GM13977 (cell line): ENCODE measurements around the gene STMN3.
A peak's percentile ranks its signal among the peaks of the same experiment; 100 is the strongest.

Source experiments
- DNase-seq: peaks from one replicate; pipeline ENCODE4 v3.0.0; 2012; ENCODE audit warnings: low spot score
- CTCF ChIP-seq: IDR thresholded peaks from 2 replicates; pipeline ENCODE4 v1.5.1; 2012; ENCODE audit warnings: mild to moderate bottlenecking, control low read depth; ENCODE audit not compliant: insufficient read depth; ENCODE audit errors: extremely low read depth, missing control alignments
- in situ Hi-C: fragments of 300-500 bp; cut with MboI; formaldehyde crosslinking; loops from one replicate; pipeline ENCODE4 v1.12.0; 2022; ENCODE audit warnings: low sequenced_read_pairs, low pct_unique_long_range_greater_than_20kb, mixed read lengths, inconsistent platforms; ENCODE audit not compliant: unreplicated experiment

Gene STMN3

GRCh38 chr20:63699466-63700198 is 46.4 kb upstream of the STMN3 start:
- no peak for TF ChIP-seq CTCF
- in situ Hi-C loops: no loop called here
- no peak for DNase-seq

- TF ChIP-seq CTCF: no peak
- in situ Hi-C loops: no loop called here
- DNase-seq: peak; percentile 78
Measured at GRCh38 chr20:63698739-63699465, 45.7 kb upstream of the STMN3 start.

GRCh38 chr20:63697868-63698545 is 44.8 kb upstream of the STMN3 start:
- in situ Hi-C loops: no loop called here
- no peak for DNase-seq
- no peak for TF ChIP-seq CTCF

- in situ Hi-C loops: no loop called here
- no peak for TF ChIP-seq CTCF
- no peak for DNase-seq
Measured at GRCh38 chr20:63697357-63697867, 44.2 kb upstream of the STMN3 start.

- in situ Hi-C loops: no loop called here
- no peak for TF ChIP-seq CTCF
- no peak for DNase-seq
Measured at GRCh38 chr20:63696628-63697356, 43.6 kb upstream of the STMN3 start, which contains the start of gene TNFRSF6B. Gene TNFRSF6B (plus strand): TSS chr20:63696652. CDS start chr20:63696768, 116 bp downstream.

- in situ Hi-C loops: no loop called here
- peak; percentile 54 for DNase-seq
- TF ChIP-seq CTCF: no peak
Measured at GRCh38 chr20:63696306-63696627, 43.0 kb upstream of the STMN3 start.
